H9 (cell line): ENCODE measurements around the gene CFAP90. TPM values are rescaled to one million over a fixed set of nuclear protein-coding genes. Genes with fewer than 3 reads are reported as not detected.

ENCODE experiments used
- DNase-seq: peaks from one replicate; pipeline ENCODE4 v3.0.0-alpha.2; 2017
- H2AFZ ChIP-seq: one replicate; pipeline ENCODE4 v1.6.1; 2013; ENCODE audit warnings: mild to moderate bottlenecking, low read length, control low read depth, moderate library complexity
- H2AK5ac ChIP-seq: 2 replicates; pipeline ENCODE4 v1.6.1; 2013; ENCODE audit warnings: low read length, control low read depth, mixed read lengths; ENCODE audit not compliant: insufficient read length
- H2BK120ac ChIP-seq: one replicate; pipeline ENCODE4 v1.6.1; 2013; ENCODE audit warnings: low read depth, mild to moderate bottlenecking, low read length, control low read depth, inconsistent platforms; ENCODE audit not compliant: poor library complexity, severe bottlenecking
- H2BK12ac ChIP-seq: 2 replicates; pipeline ENCODE4 v1.6.1; 2013; ENCODE audit warnings: low read length, control low read depth, mixed read lengths, low read depth; ENCODE audit not compliant: insufficient read length
- H2BK15ac ChIP-seq: 2 replicates; pipeline ENCODE4 v1.6.1; 2013; ENCODE audit warnings: low read depth, low read length, control low read depth
- H2BK20ac ChIP-seq: one replicate; pipeline ENCODE4 v1.6.1; 2013; ENCODE audit warnings: low read depth, mild to moderate bottlenecking, low read length, control low read depth, inconsistent platforms; ENCODE audit not compliant: poor library complexity, severe bottlenecking
- H2BK5ac ChIP-seq: 2 replicates; pipeline ENCODE4 v1.6.1; 2013; ENCODE audit warnings: low read length, control low read depth, mixed read lengths; ENCODE audit not compliant: insufficient read length
- H3K14ac ChIP-seq: 2 replicates; pipeline ENCODE4 v1.6.1; 2013; ENCODE audit warnings: low read length, control low read depth; ENCODE audit not compliant: insufficient read depth
- H3K18ac ChIP-seq: 2 replicates; pipeline ENCODE4 v1.6.1; 2013; ENCODE audit warnings: low read depth, mild to moderate bottlenecking, mixed read lengths, low read length, control low read depth; ENCODE audit not compliant: insufficient read length
- H3K23ac ChIP-seq: 2 replicates; pipeline ENCODE4 v1.6.1; 2013; ENCODE audit warnings: low read length, control low read depth, mixed read lengths, low read depth; ENCODE audit not compliant: insufficient read length
- H3K23me2 ChIP-seq: 2 replicates; pipeline ENCODE4 v1.6.1; 2013; ENCODE audit warnings: low read depth, mild to moderate bottlenecking, mixed read lengths, low read length, control low read depth; ENCODE audit not compliant: insufficient read length, poor library complexity, severe bottlenecking
- H3K27ac ChIP-seq: 2 replicates; pipeline ENCODE4 v1.5.1; 2013; ENCODE audit warnings: low read length, control low read depth, mixed read lengths, low read depth; ENCODE audit not compliant: insufficient read length
- H3K27me3 ChIP-seq: 2 replicates; pipeline ENCODE4 v1.6.1; 2013; ENCODE audit warnings: low read length, control low read depth, inconsistent platforms; ENCODE audit not compliant: insufficient read depth
- H3K4ac ChIP-seq: 2 replicates; pipeline ENCODE4 v1.6.1; 2013; ENCODE audit warnings: low read depth, mild to moderate bottlenecking, control low read depth, inconsistent platforms, low read length, moderate library complexity
- H3K4me1 ChIP-seq: 2 replicates; pipeline ENCODE4 v1.6.1; 2013; ENCODE audit warnings: low read length, control low read depth, inconsistent platforms; ENCODE audit not compliant: insufficient read depth
- H3K4me2 ChIP-seq: 2 replicates; pipeline ENCODE4 v1.6.1; 2013; ENCODE audit warnings: low read length, control low read depth, mixed read lengths; ENCODE audit not compliant: insufficient read length, insufficient read depth
- H3K56ac ChIP-seq: 2 replicates; pipeline ENCODE4 v1.6.1; 2013; ENCODE audit warnings: low read depth, mild to moderate bottlenecking, mixed read lengths, low read length, control low read depth; ENCODE audit not compliant: insufficient read length
- H3K79me1 ChIP-seq: 2 replicates; pipeline ENCODE4 v1.6.1; 2013; ENCODE audit warnings: low read depth, mild to moderate bottlenecking, moderate library complexity, low read length, control low read depth, inconsistent platforms; ENCODE audit not compliant: insufficient read depth, poor library complexity, severe bottlenecking
- H3K79me2 ChIP-seq: 2 replicates; pipeline ENCODE4 v1.6.1; 2013; ENCODE audit warnings: low read length, control low read depth, inconsistent platforms; ENCODE audit not compliant: insufficient read depth
- H3K9ac ChIP-seq: 2 replicates; pipeline ENCODE4 v1.6.1; 2013; ENCODE audit warnings: low read length, control low read depth, mixed read lengths; ENCODE audit not compliant: insufficient read length; ENCODE audit errors: extremely low read depth
- H3K9me3 ChIP-seq: one replicate; pipeline ENCODE4 v1.6.1; 2013; ENCODE audit warnings: low read depth, low read length, inconsistent platforms; ENCODE audit not compliant: control insufficient read depth
- H3T11ph ChIP-seq: one replicate; pipeline ENCODE4 v1.6.1; 2013; ENCODE audit warnings: mild to moderate bottlenecking, low read length, control low read depth, inconsistent platforms
- H4K20me1 ChIP-seq: one replicate; pipeline ENCODE4 v1.6.1; 2013; ENCODE audit not compliant: control insufficient read depth, insufficient read length, insufficient read depth
- H4K5ac ChIP-seq: 2 replicates; pipeline ENCODE4 v1.6.1; 2013; ENCODE audit warnings: low read depth, mild to moderate bottlenecking, mixed read lengths, low read length, control low read depth; ENCODE audit not compliant: insufficient read length
- H4K8ac ChIP-seq: replicated peaks from 2 replicates; pipeline ENCODE4 v1.6.1; 2013; ENCODE audit warnings: low read length, control low read depth, mixed read lengths, low read depth; ENCODE audit not compliant: insufficient read length
- H4K91ac ChIP-seq: 2 replicates; pipeline ENCODE4 v1.6.1; 2013; ENCODE audit warnings: low read depth, mild to moderate bottlenecking, moderate library complexity, mixed read lengths, low read length, control low read depth; ENCODE audit not compliant: insufficient read length
- H3K27ac Mint-ChIP-seq, 3 experiments: 2 replicates in 2 of 3; 3 replicates in 1 of 3; pipeline ENCODE4 v1.8.0; 2020 to 2021; ENCODE audit warnings: mixed read lengths in 3 of 3, mild to moderate bottlenecking in 1 of 3, moderate library complexity in 1 of 3
- H3K27me3 Mint-ChIP-seq: 2 replicates; pipeline ENCODE4 v1.8.0; 2021; ENCODE audit warnings: low read depth, mild to moderate bottlenecking, moderate library complexity, mixed read lengths
- H3K36me3 Mint-ChIP-seq, 3 experiments: 2 replicates in 2 of 3; 3 replicates in 1 of 3; pipeline ENCODE4 v1.8.0; 2020 to 2021; ENCODE audit warnings: low read depth in 3 of 3, mixed read lengths in 3 of 3; ENCODE audit not compliant: insufficient read depth in 1 of 3
- H3K4me1 Mint-ChIP-seq, 2 experiments: 2 replicates each; pipeline ENCODE4 v1.8.0; 2020; ENCODE audit warnings: mixed read lengths in 2 of 2
- H3K4me3 Mint-ChIP-seq, 2 experiments: 2 replicates in 1 of 2; 3 replicates in 1 of 2; pipeline ENCODE4 v1.8.0; 2020 to 2021; ENCODE audit warnings: mild to moderate bottlenecking in 2 of 2, mixed read lengths in 2 of 2, moderate library complexity in 1 of 2
- H3K9me3 Mint-ChIP-seq, 2 experiments: 2 replicates in 1 of 2; 3 replicates in 1 of 2; pipeline ENCODE4 v1.8.0; 2020; ENCODE audit warnings: mild to moderate bottlenecking in 2 of 2, mixed read lengths in 2 of 2, moderate library complexity in 1 of 2
- WGBS: extraction: QIAGEN DNeasy Blood & Tissue Kit; methylation state at CpG from one replicate; pipeline ENCODE4 v1.1.7; 2013; ENCODE audit warnings: missing lambda C conversion rate, low lambda C conversion rate, mixed read lengths; ENCODE audit not compliant: insufficient read length; ENCODE audit errors: extremely low coverage; 5-methylcytosine and 5-hydroxymethylcytosine counted together
- total RNA-seq: library from RNA; stranded (reverse); gene quantifications from 2 replicates; pipeline ENCODE4 v1.2.1, GENCODE V29; 2021
- TF ChIP-seq, protein P1 (sequence below): fragments of 200-600 bp; sonication (generic); conservative IDR thresholded peaks from 3 replicates; pipeline ENCODE4 v1.8.0; 2021; ENCODE audit warnings: antibody characterized with exemption, mild to moderate bottlenecking

The CFAP90 gene
- total RNA-seq, 1 experiment from 2014 or later: 0.44 TPM

DNA sequence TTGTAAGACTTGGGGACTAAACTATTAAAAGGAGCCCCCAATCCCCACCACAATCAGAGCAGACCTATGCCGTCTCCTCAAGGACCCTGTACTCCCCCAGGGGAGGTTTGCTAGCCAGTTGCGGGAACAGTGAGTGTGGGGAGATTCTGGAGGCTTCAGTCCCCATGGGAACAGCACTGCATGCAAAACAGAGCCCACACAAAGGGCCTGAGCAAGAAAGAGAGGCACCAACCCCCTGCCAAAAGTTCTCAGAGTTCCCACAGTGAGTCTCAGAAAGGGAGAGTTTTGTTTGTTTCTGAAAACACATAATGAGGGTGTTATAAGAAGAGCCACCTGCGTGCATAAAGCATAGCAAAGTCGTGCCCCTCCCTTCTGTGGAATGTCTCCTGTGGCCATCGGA is 56.6 kb downstream of the CFAP90 start:
- Histone ChIP-seq H3K4me1 (peaks cover 9% of the 10 kb centered on the region; the same call in 1 of the 2 replicates), H2BK15ac (no peak overlapping the region), H4K5ac (no peak overlapping the region), H3T11ph (no peak overlapping the region), H3K56ac (no peak overlapping the region), H3K23me2 (no peaks in the 10 kb centered on the region), H4K20me1 (no peaks in the 10 kb centered on the region), H3K79me2 (no peaks in the 10 kb centered on the region), H3K4ac (no peak overlapping the region), H2BK12ac (no peak overlapping the region), H3K27me3 (no peaks in the 10 kb centered on the region), H2BK120ac (no peak overlapping the region), H3K27ac (no peak overlapping the region), H2BK5ac (no peak overlapping the region), H3K23ac (no peak overlapping the region), H2AK5ac (no peak overlapping the region), H3K4me2 (no peak overlapping the region), H3K9ac (no peak overlapping the region), H4K8ac (no peak overlapping the region), H3K79me1 (no peaks in the 10 kb centered on the region), H3K18ac (no peak overlapping the region), H4K91ac (no peak overlapping the region), H2BK20ac (no peak overlapping the region), H2AFZ (no peak overlapping the region), H3K9me3 (no peaks in the 10 kb centered on the region), H3K14ac (no peak overlapping the region)
- Mint-ChIP-seq H3K27ac (peak overlapping the region; percentile 62 to 90 (median 78); a peak in 6 of 7 replicates), H3K4me3 (no peak overlapping the region), H3K27me3 (no peaks in the 10 kb centered on the region), H3K4me1 (peaks cover 37 to 38% of the 10 kb centered on the region in 2 experiments), H3K36me3 (peaks cover 4 to 10% (median 7%) of the 10 kb centered on the region in 3 experiments; a peak in 5 of 7 replicates), H3K9me3 (no peaks in the 10 kb centered on the region)
- TF ChIP-seq, protein P1, sequence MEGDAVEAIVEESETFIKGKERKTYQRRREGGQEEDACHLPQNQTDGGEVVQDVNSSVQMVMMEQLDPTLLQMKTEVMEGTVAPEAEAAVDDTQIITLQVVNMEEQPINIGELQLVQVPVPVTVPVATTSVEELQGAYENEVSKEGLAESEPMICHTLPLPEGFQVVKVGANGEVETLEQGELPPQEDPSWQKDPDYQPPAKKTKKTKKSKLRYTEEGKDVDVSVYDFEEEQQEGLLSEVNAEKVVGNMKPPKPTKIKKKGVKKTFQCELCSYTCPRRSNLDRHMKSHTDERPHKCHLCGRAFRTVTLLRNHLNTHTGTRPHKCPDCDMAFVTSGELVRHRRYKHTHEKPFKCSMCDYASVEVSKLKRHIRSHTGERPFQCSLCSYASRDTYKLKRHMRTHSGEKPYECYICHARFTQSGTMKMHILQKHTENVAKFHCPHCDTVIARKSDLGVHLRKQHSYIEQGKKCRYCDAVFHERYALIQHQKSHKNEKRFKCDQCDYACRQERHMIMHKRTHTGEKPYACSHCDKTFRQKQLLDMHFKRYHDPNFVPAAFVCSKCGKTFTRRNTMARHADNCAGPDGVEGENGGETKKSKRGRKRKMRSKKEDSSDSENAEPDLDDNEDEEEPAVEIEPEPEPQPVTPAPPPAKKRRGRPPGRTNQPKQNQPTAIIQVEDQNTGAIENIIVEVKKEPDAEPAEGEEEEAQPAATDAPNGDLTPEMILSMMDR: no peak
- WGBS: no CpG with 5 or more reads among the region's 5 CpGs
- no peak for DNase-seq
